HG03565 (cell line): ENCODE results near the gene CLEC20A.

Experiments
- ATAC-seq: cut with Tn5 transposase; IDR thresholded peaks from one replicate; pipeline ENCODE4 v1.9.1; 2021; ENCODE audit warnings: mild to moderate bottlenecking, moderate library complexity; ENCODE audit not compliant: unreplicated experiment

CLEC20A gene

GRCh38 chr1:178496410-178497135 lies at the start of gene CLEC20A:
TSS of gene CLEC20A (minus strand) at chr1:178496964. CDS start at chr1:178496939, 25 bp downstream.
- ATAC-seq: no peak

- no peak for ATAC-seq
These were observed 47.8 kb upstream of the CLEC20A start for GRCh38 chr1:178544531-178544930.

GRCh38 chr1:178543290-178543607 lies 46.5 kb upstream of the CLEC20A start:
- peak; percentile 29 for ATAC-seq

- ATAC-seq: peak; percentile 62
These were observed 46.0 kb upstream of the CLEC20A start for GRCh38 chr1:178542554-178543289.

- ATAC-seq: peak; percentile 31
These were observed 45.2 kb upstream of the CLEC20A start for GRCh38 chr1:178541829-178542553.

GRCh38 chr1:178541379-178541778 lies 44.6 kb upstream of the CLEC20A start:
- ATAC-seq: no peak

GRCh38 chr1:178540646-178541045 lies 43.9 kb upstream of the CLEC20A start:
- ATAC-seq: no peak

- no peak for ATAC-seq
These were observed 43.4 kb upstream of the CLEC20A start for GRCh38 chr1:178540204-178540603.

- no peak for ATAC-seq
These were observed 42.5 kb upstream of the CLEC20A start for GRCh38 chr1:178539291-178539690.

- ATAC-seq: no peak
These were observed 41.6 kb upstream of the CLEC20A start for GRCh38 chr1:178538192-178538916.

GRCh38 chr1:178537382-178538090 lies 40.8 kb upstream of the CLEC20A start:
- ATAC-seq: no peak

- ATAC-seq: no peak
These were observed 40.1 kb upstream of the CLEC20A start for GRCh38 chr1:178536844-178537371.

- ATAC-seq: no peak
These were observed 39.6 kb upstream of the CLEC20A start for GRCh38 chr1:178536329-178536728.

GRCh38 chr1:178534137-178534868 lies 37.5 kb upstream of the CLEC20A start:
- no peak for ATAC-seq

GRCh38 chr1:178533121-178533946 lies 36.6 kb upstream of the CLEC20A start:
- ATAC-seq: no peak

- peak; percentile 75 for ATAC-seq
These were observed 35.6 kb upstream of the CLEC20A start for GRCh38 chr1:178532392-178532791.

- no peak for ATAC-seq
These were observed 35.1 kb upstream of the CLEC20A start for GRCh38 chr1:178531887-178532286.

GRCh38 chr1:178530502-178530901 lies 33.7 kb upstream of the CLEC20A start:
- ATAC-seq: no peak

GRCh38 chr1:178530037-178530402 lies 33.3 kb upstream of the CLEC20A start:
- no peak for ATAC-seq
